PC-3 (cell line): ENCODE data around the gene CORO1C. TPM values are rescaled to one million over a fixed set of nuclear protein-coding genes. Genes with fewer than 3 reads are reported as not detected.

ENCODE experiments used
- ATAC-seq: fragments of 200-7000 bp; cut with Tn5 transposase; 2 replicates; pipeline ENCODE4 v1.9.1; 2020; ENCODE audit warnings: mild to moderate bottlenecking, moderate library complexity
- BruUV-seq: library from RNA; stranded (reverse); fragments of 400-500 nt; replicated peaks from 2 replicates; lab custom pipeline; 2021; lab: Mats Ljungman, UMichigan
- CTCF ChIA-PET: fragments of 300-600 bp; sonication (Branson Sonifier 250); formaldehyde crosslinking; loops from one replicate; lab custom pipeline; 2022; ENCODE audit warnings: antibody characterized with exemption; lab: Charles Lee
- POLR2A ChIA-PET: fragments of 300-600 bp; sonication (Branson Sonifier 250); formaldehyde crosslinking; loops from one replicate; lab custom pipeline; 2022; ENCODE audit warnings: antibody characterized with exemption; ENCODE audit not compliant: unreplicated experiment; lab: Charles Lee
- DNase-seq: peaks from one replicate; pipeline ENCODE4 v3.0.0-alpha.2; 2015
- H2AFZ ChIP-seq: fragments of 300-600 bp; sonication (generic); 2 replicates; pipeline ENCODE4 v1.6.0; 2016; ENCODE audit warnings: antibody characterized with exemption, low read length
- H3F3A ChIP-seq: fragments of 300-600 bp; sonication (generic); one replicate; pipeline ENCODE4 v1.6.0; 2017; ENCODE audit warnings: antibody characterized with exemption, low read length, control low read depth, mild to moderate bottlenecking; ENCODE audit not compliant: unreplicated experiment
- H3K27ac ChIP-seq: fragments of 300-600 bp; sonication (generic); 2 replicates; pipeline ENCODE4 v1.5.1; 2016; ENCODE audit warnings: mild to moderate bottlenecking, low read length
- H3K27me3 ChIP-seq: fragments of 300-600 bp; sonication (generic); 2 replicates; pipeline ENCODE4 v1.6.1; 2016; ENCODE audit warnings: low read length, mixed read lengths
- H3K36me3 ChIP-seq: fragments of 300-600 bp; sonication (generic); 2 replicates; pipeline ENCODE4 v1.6.1; 2016; ENCODE audit warnings: low read depth, mixed run types, low read length, mixed read lengths
- H3K4me1 ChIP-seq: fragments of 300-600 bp; sonication (generic); 2 replicates; pipeline ENCODE4 v1.5.1; 2016; ENCODE audit warnings: low read length; ENCODE audit not compliant: insufficient read depth
- H3K4me2 ChIP-seq: fragments of 300-600 bp; sonication (generic); 2 replicates; pipeline ENCODE4 v1.6.0; 2016; ENCODE audit warnings: low read length
- H3K4me3 ChIP-seq: fragments of 300-600 bp; sonication (generic); 2 replicates; pipeline ENCODE4 v1.5.1; 2016; ENCODE audit warnings: mild to moderate bottlenecking, low read length, mixed read lengths
- H3K79me2 ChIP-seq: fragments of 300-600 bp; sonication (generic); 2 replicates; pipeline ENCODE4 v1.6.1; 2017; ENCODE audit warnings: low read length, mixed read lengths
- H3K9ac ChIP-seq: fragments of 300-600 bp; sonication (generic); 2 replicates; pipeline ENCODE4 v1.6.0; 2016; ENCODE audit warnings: mild to moderate bottlenecking, low read length
- H3K9me2 ChIP-seq: fragments of 300-600 bp; sonication (generic); replicated peaks from 2 replicates; pipeline ENCODE4 v1.6.1; 2016; ENCODE audit warnings: mixed run types, low read length, mixed read lengths
- H3K9me3 ChIP-seq: fragments of 300-600 bp; sonication (generic); 2 replicates; pipeline ENCODE4 v1.6.1; 2016; ENCODE audit warnings: low read length, mixed read lengths
- H4K20me1 ChIP-seq: fragments of 300-600 bp; sonication (generic); 2 replicates; pipeline ENCODE4 v1.6.1; 2016; ENCODE audit warnings: low read length, mixed read lengths
- EZH2 ChIP-seq: fragments of 300-600 bp; sonication (generic); IDR thresholded peaks from one replicate; pipeline ENCODE4 v1.6.1; 2017; ENCODE audit warnings: antibody characterized with exemption, mild to moderate bottlenecking, low read length; ENCODE audit not compliant: unreplicated experiment
- EZH2phosphoT487 ChIP-seq: fragments of 300-600 bp; sonication (generic); IDR thresholded peaks from 2 replicates; pipeline ENCODE4 v1.6.1; 2018; ENCODE audit warnings: mild to moderate bottlenecking, antibody characterized with exemption, low read length, borderline replicate concordance
- intact Hi-C: fragments of 100-400 bp; cut with micrococcal nuclease; formaldehyde crosslinking; loops from 2 replicates; pipeline ENCODE4 v1.9.0; 2023
- total RNA-seq: library from RNA; depleted of rRNA; stranded (reverse); fragments of >200 nt; gene quantifications from 2 replicates; pipeline ENCODE4 v1.2.3, GENCODE V29; 2014
- TF ChIP-seq, protein P1 (sequence below): fragments of 300-600 bp; sonication (generic); conservative IDR thresholded peaks from 2 replicates; pipeline ENCODE4 v1.5.1; 2017; ENCODE audit warnings: antibody characterized with exemption, low read depth, mild to moderate bottlenecking, low read length

CORO1C gene
- total RNA-seq, 1 experiment from 2014 or later, result 179 TPM

DNA sequence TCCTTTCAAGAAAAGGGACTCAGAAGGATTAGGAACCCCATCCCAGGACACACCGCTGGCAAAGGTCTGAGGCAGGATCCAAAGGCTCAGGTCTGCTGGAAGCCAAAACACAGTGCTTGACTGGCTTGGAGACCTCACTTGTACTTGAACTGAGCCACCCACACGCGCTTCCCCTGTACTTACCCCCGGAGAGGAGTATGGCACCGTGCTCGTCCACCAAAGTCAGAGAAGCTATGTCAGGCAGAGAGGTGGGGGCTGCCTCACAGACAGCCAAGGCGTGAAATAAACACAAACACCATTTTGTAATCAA is 86.6 kb downstream of the CORO1C start:
- Histone ChIP-seq H3K36me3 (peaks cover 50% of the 10 kb centered on the region), H4K20me1 (no peaks in the 10 kb centered on the region), H3K4me2 (no peak overlapping the region), H3K79me2 (no peaks in the 10 kb centered on the region), H3K27me3 (no peaks in the 10 kb centered on the region), H3K9me2 (no peaks in the 10 kb centered on the region), H3K27ac (no peak overlapping the region), H3F3A (no peaks in the 10 kb centered on the region), H2AFZ (no peak overlapping the region), H3K4me3 (no peak overlapping the region), H3K9ac (no peak overlapping the region), H3K4me1 (peaks cover 18% of the 10 kb centered on the region), H3K9me3 (no peaks in the 10 kb centered on the region)
- intact Hi-C loops, result loop anchor here (2.0 kb wide), 1 partner anchor 14 kb away; no protein-coding TSS in a partner anchor
- ATAC-seq, result no peak
- no TSS peak for BruUV-seq
- DNase-seq, result no peak
- ChIA-PET POLR2A (no interaction called here), CTCF (no interaction called here)
- no peak for TF ChIP-seq EZH2phosphoT487

DNA sequence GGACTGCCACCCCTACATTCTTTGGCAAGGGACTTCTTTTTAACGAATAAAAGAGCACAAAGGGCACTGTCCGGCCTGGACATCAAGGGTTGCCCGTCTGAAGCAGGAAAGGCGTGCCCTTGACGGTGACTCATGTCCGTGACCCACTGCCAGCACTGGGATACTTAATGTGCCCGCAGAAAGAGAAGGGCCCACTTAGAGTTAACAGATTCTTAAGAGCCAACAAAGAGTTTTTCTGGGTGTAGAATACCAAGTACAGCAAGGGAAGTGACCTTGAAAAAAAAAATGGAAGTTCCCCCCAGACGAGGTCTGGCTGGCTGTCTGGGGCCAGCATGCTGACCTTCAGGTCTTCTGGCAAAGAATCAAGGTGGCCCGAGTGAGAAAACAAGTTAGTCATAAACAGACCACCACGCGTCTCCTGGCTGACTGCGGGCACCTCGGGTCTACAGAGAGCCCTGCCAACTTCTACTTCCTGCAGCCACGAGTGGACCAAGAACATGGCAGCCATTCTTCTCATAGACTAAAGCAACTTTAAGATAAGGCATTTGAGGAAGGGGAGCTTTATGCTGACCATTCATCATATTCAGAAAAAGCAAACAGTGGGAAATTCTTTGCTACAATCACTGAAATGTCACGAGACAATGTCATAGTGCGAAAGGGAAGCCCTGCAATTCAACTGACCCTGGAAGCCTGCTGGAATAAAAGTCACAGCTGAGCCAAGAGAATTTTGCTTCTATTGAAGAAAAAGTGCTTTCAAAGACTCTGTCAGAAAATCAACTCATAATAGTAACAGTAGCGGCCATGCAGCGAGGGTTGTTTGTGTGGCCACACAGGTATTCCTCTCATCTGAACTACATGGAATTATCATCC is 87.1 kb downstream of the CORO1C start:
- TF ChIP-seq, protein P1, sequence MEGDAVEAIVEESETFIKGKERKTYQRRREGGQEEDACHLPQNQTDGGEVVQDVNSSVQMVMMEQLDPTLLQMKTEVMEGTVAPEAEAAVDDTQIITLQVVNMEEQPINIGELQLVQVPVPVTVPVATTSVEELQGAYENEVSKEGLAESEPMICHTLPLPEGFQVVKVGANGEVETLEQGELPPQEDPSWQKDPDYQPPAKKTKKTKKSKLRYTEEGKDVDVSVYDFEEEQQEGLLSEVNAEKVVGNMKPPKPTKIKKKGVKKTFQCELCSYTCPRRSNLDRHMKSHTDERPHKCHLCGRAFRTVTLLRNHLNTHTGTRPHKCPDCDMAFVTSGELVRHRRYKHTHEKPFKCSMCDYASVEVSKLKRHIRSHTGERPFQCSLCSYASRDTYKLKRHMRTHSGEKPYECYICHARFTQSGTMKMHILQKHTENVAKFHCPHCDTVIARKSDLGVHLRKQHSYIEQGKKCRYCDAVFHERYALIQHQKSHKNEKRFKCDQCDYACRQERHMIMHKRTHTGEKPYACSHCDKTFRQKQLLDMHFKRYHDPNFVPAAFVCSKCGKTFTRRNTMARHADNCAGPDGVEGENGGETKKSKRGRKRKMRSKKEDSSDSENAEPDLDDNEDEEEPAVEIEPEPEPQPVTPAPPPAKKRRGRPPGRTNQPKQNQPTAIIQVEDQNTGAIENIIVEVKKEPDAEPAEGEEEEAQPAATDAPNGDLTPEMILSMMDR, result no peak
- TF ChIP-seq EZH2, result no peak
- TF ChIP-seq EZH2phosphoT487, result no peak
- no peaks in the 10 kb centered on the region for H3K9me3 ChIP-seq
- H3K4me2 ChIP-seq, result peak overlapping the region; percentile 32
- no peaks in the 10 kb centered on the region for H3K9me2 ChIP-seq
- no peak overlapping the region for H3K27ac ChIP-seq
- H3K9ac ChIP-seq, result no peak overlapping the region
- H3K4me3 ChIP-seq, result no peak overlapping the region
- no peaks in the 10 kb centered on the region for H3K79me2 ChIP-seq
- H3F3A ChIP-seq, result no peaks in the 10 kb centered on the region
- no peak overlapping the region for H2AFZ ChIP-seq
- DNase-seq (peak; percentile 59), ATAC-seq (peak; percentile 95)
- H3K4me1 ChIP-seq, result peaks cover 18% of the 10 kb centered on the region
- BruUV-seq, result no TSS peak
- ChIA-PET POLR2A (no interaction called here), CTCF (no interaction called here)
- intact Hi-C loops, result loop anchor here (2.0 kb wide), 1 partner anchor 13 kb away; no protein-coding TSS in a partner anchor
- H3K36me3 ChIP-seq, result peaks cover 48% of the 10 kb centered on the region
- H4K20me1 ChIP-seq, result no peaks in the 10 kb centered on the region
- no peaks in the 10 kb centered on the region for H3K27me3 ChIP-seq

DNA sequence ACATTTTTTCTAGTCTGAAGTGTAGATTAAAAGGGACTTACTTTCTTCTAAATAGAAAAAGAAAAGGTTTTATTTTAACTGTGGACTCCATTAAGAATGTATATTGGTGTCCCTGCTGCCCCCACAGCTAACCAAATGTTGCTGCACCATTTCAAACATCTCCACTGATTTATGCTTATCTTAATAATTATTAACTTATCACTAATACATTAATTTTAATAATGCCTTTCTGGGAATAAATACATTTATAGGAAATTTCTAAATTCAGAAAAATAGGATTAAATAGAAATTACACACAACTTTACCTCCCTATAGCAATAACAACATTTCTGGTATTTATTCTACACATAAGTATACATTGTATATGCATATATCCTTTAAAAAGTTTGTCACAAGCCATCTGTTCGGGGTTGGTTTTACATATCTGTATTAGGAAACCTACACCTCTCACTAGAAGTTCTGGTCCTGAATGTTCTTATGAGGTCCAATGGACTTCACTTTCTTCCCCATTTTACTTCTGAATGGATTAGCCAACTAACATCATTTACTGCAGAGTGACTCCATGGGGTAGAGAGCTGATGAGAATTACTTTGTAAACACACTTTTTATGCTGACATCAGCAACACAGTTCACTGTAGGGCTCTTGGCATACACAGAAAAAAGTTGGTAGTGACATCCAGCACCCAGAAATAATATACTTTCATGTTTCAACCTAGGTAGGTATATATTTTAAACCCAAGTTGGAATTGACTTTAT is 88.2 kb downstream of the CORO1C start:
- Histone ChIP-seq H3K79me2 (no peaks in the 10 kb centered on the region), H4K20me1 (no peaks in the 10 kb centered on the region), H3K9me3 (no peaks in the 10 kb centered on the region), H3K36me3 (peaks cover 37% of the 10 kb centered on the region), H3K27me3 (no peaks in the 10 kb centered on the region), H3K4me1 (peaks cover 18% of the 10 kb centered on the region), H3K4me3 (no peak overlapping the region), H3K9ac (no peak overlapping the region), H3F3A (no peaks in the 10 kb centered on the region), H3K27ac (no peak overlapping the region), H2AFZ (no peak overlapping the region), H3K9me2 (no peaks in the 10 kb centered on the region), H3K4me2 (no peak overlapping the region)
- no TSS peak for BruUV-seq
- no peak for TF ChIP-seq EZH2phosphoT487
- TF ChIP-seq, protein P1, result no peak
- no peak for TF ChIP-seq EZH2
- ATAC-seq (no peak), DNase-seq (no peak)
- CTCF ChIA-PET, result no interaction called here
- POLR2A ChIA-PET, result no interaction called here
- intact Hi-C loops, result no loop called here
